NCI-H128 (cell line): ENCODE results near the gene ADGRE2.
"Not testable (repeated sequence)": the region's sequence is repeated elsewhere in the genome, so short reads cannot be mapped to it uniquely, and the experiment has no call there.

Source experiments
- DNase-seq: peaks from one replicate; lab custom pipeline; 2025; ENCODE audit not compliant: unreplicated experiment; lab: John Stamatoyannopoulos, UW

ADGRE2 gene

DNA sequence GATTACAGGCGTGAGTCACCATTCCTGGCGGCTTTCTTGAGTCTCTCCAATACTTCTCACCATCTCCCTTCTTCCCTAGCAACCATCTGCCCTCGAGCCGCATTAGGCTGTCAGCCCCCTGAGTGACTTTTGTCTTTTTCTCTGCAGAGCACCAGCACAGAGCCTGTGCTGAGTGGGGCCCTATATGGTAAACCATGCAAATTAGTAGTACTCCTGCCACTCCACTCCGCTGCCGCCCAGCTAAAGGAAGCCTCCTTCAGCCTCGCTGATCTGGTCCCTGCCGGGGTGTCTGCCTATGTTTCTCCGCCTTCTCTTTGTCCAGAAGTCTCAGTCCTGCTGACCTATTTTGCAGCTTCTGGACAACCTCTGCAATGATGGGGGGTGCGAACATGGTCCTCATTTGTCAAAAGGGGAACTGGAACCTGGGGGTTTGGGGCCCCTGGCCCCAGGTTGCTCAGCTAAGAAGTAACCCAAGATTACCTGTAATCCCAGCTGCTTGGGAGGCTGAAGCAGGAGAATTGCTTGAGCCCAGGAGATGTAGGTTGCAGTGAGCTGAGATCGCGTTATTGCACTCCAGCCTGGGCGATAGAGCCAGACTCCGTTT, 2.4 kb upstream of the ADGRE2 start:
- not testable (repeated sequence) for DNase-seq

GRCh38 chr19:14779151-14779550, 791 bp upstream of the ADGRE2 start:
- DNase-seq: no peak

GRCh38 chr19:14777645-14778044, 715 bp downstream of the ADGRE2 start:
- not testable (repeated sequence) for DNase-seq

GRCh38 chr19:14775869-14776586, 2.3 kb downstream of the ADGRE2 start:
- DNase-seq: no peak

DNA sequence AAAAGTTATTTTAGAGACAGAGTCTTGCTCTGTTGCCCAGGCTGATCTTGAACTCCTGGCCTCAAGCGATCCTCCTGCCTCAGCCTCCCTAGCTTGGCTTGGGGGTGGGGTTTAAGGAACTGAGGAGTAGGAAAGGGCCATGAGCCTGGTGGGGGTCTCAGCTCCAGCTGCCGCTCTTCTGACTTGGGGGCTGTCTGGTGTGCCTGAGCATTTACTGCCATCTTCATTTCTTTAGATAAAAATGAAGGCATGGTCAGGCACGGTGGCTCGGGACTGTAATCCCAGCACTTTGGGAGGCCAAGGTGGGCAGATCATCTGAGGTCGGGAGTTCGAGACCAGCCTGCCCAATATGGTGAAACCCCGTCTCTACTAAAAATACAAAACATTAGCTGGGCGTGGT, 3.0 kb downstream of the ADGRE2 start:
- not testable (repeated sequence) for DNase-seq

DNA sequence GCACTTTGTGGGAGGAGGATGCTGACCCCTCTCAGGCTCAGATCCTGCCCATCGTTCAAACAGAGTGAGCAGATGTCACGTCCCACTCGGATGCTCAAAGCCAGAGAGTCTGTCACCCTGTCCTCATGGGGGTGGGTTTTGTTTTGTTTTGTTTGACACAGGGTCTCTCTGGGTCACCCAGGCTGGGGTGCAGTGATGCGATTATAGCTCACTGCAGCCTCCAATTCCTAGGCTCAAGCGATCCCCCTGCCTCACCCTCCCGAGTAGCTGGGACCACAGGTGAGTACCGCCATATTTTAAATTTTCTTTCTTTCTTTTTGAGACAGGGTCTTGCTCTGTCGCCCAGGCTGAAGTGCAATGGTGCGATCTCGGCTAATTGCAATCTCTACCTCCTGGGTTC, 4.0 kb downstream of the ADGRE2 start:
- no peak for DNase-seq

DNA sequence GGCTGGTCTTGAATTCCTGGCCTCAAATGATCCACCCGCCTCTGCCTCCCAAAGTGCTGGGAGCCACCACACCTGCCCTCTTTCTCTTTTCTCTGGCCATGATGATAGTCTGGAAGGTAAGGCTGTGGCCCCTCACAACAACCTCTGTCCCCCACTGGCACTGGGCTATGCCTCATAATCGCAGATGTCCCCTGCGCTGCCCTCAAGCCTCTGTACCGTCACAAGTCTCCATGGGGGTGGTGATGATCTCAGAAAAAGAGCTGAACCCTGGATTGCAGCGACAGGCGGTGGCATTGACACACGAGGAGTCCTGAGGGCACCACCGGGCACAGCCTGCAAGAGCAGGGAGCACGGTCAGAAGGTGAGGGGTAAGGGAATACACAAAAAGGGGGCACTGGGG, 4.6 kb downstream of the ADGRE2 start:
- not testable (repeated sequence) for DNase-seq

DNA sequence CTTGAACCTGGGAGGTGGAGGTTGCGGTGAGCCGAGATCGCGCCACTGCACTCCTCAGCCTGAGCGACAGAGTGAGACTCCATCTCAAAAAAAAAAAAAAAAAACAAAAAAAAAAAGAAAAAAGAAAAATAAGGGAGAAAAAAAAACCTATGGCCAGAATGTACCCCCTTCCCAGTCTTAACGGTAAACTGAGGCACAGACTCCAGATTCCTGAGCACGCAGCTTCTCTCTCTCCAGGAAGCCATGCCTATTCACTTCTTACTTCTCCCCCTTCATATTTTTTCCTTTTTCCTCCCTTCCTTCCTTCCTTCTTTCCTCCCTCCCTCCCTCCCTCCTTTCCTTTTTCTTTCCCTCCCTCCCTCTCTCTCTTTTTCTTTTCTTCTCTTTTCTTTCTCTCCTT, 5.4 kb downstream of the ADGRE2 start:
- DNase-seq: no peak

DNA sequence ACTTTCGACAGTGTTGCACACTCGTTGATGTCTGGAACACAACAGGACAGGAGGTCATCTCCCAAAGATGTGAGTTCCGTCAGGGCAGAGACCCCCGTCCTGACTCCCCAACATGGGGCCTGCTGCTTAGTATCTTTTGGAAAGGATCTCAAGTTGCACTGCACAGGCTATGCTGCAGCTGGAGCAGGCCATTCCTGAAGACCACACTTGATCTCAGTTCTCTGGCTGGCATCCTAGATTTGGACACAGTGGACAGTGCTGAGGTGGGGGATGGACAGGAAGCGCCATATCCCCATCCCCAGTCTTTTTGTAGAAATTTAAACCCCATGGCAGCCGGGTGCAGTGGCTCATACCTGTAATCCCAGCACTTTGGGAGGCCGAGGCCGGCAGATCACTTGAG, 5.9 kb downstream of the ADGRE2 start:
- no peak for DNase-seq

- DNase-seq: no peak
These were observed 7.2 kb downstream of the ADGRE2 start for GRCh38 chr19:14770944-14771839.

DNA sequence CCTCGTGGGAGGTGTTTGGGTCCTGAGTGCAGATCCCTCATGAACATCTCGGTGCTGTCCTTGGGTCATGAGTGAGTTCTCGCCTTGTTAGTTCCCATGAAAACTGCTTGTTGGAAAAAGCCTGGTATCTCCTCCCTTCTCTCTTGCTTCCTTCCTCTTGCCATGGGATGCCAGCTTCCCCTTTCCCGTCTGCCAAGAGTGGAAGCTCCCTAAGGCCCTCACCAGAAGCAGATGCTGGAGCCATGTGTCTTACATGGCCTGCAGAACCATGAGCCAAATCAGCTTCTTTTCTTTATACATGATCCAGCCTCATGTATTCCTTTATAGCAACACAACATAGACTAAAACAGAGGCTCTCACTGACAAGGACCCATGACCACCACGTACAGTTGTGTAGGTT, 8.2 kb downstream of the ADGRE2 start:
- no peak for DNase-seq

DNA sequence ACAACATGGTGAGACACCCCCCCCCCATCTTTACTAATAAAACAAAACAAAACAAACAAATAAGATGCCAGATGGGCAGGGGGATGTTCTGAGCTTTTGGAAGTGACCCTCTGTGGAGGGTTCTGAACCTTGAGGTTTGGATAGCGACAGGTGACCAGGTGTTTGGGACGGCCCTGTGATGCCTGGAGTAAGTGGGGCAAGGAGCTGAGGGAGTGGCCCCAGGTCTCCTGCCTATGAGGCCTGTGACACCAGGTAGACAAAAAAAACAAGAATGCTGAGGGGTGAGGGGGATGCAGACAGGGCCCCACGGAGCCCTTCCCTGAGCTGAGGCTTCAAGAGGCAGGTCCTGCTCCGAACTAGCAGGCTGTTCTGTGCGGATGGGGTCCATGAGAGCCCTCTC, 9.2 kb downstream of the ADGRE2 start:
- no peak for DNase-seq

GRCh38 chr19:14768001-14768400, 10.4 kb downstream of the ADGRE2 start:
- DNase-seq: no peak

DNA sequence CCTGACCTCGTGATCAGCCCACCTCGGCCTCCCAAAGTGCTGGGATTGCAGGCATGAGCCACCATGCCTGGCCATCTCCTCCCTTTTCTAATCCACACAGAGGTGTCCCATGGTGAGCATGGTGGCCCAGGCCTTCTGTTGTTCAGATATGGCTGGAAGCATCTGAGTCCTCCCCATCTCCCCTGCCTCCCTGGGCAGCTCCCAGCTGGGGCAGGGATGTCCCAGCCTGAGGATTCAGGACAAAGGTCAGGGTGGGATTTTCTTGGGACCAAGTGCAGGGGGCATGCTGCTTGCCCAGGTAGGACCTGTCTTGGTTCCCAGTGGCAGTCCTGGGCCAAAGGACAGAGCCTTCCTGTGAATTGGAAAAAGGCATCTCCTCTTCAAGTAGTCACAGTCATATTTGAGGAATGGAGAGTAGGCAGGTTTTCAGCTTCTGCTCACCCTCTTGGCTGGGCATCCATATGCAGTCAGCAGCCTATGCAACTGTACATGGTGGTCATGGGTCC, 10.8 kb downstream of the ADGRE2 start:
- DNase-seq: no peak

GRCh38 chr19:14765841-14766240, 12.5 kb downstream of the ADGRE2 start:
- DNase-seq: not testable (repeated sequence)

GRCh38 chr19:14765403-14765802, 13.0 kb downstream of the ADGRE2 start:
- DNase-seq: not testable (repeated sequence)

- DNase-seq: no peak
These were observed 14.0 kb downstream of the ADGRE2 start for GRCh38 chr19:14764401-14764800.

GRCh38 chr19:14763497-14764145, 14.7 kb downstream of the ADGRE2 start:
- no peak for DNase-seq

- no peak for DNase-seq
These were observed 16.2 kb downstream of the ADGRE2 start for GRCh38 chr19:14762111-14762510.

GRCh38 chr19:14761607-14762006, 16.8 kb downstream of the ADGRE2 start:
- no peak for DNase-seq

DNA sequence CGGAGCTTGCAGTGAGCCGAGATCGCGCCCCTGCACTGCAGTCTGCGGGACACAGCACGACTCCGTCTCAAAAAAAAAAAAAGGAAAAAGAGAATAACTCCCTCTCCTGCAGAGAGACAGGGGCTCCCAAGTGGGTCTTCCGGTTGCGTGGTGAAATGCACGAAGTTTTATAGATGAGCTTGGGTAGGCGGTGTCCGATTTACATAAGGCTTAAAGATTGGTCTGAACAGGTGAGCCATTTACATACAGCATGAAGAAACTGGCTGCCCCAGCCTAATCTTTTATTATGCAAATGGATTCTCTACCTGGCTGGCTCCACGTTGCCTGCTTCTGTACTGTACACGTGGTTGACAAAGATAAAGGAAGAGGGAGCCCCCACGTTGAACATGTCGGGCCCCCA, 19.5 kb downstream of the ADGRE2 start:
- peak; percentile 3 for DNase-seq
